Testis (tissue), 2 donors: ENCODE measurements around the gene SLC6A7.

Experiments used
- CTCF ChIP-seq, 3 experiments: fragments of 450-650 bp in 2 of 3; fragments of 200-600 bp in 1 of 3; sonication (generic) in 1 of 3; IDR thresholded peaks; one replicate each; pipeline ENCODE4 v1.5.1; 2016 to 2019; ENCODE audit warnings: antibody characterized with exemption in 3 of 3, mild to moderate bottlenecking in 2 of 3, moderate library complexity in 1 of 3
- POLR2A ChIP-seq: fragments of 450-650 bp; IDR thresholded peaks from one replicate; pipeline ENCODE4 v1.6.1; 2017; ENCODE audit warnings: antibody characterized with exemption, mild to moderate bottlenecking, moderate library complexity

- TF ChIP-seq CTCF (IDR thresholded peaks at IDR 0.05): no peak
- no peak for TF ChIP-seq POLR2A
Observed at GRCh38 chr5:150223474-150223873, 33.6 kb downstream of the SLC6A7 start.
